GM12878 (cell line): ENCODE data around the gene IL32. TPM values are rescaled to one million over a fixed set of nuclear protein-coding genes. Genes with fewer than 3 reads are reported as not detected.
A peak's percentile ranks its signal among the peaks of the same experiment; 100 is the strongest.

ENCODE experiments used
- ATF7 ChIP-seq: fragments of 450-650 bp; IDR thresholded peaks from 2 replicates; pipeline ENCODE4 v1.6.1; 2016; ENCODE audit warnings: low read depth, mild to moderate bottlenecking
- CHD1 ChIP-seq: IDR thresholded peaks from 2 replicates; pipeline ENCODE4 v1.6.1; 2012; ENCODE audit warnings: low read depth, low read length, improper control_type of control experiment
- EGR1 ChIP-seq, 2 experiments: IDR thresholded peaks; 1 replicate in 1 of 2; 2 replicates in 1 of 2; pipeline ENCODE4 v1.6.1; 2011 to 2012; ENCODE audit warnings: low read depth in 2 of 2, low read length in 2 of 2, borderline replicate concordance in 1 of 2, mild to moderate bottlenecking in 1 of 2, moderate library complexity in 1 of 2
- ETV6 ChIP-seq, 2 experiments: fragments of 450-650 bp in 1 of 2; IDR thresholded peaks in 1 of 2; conservative IDR thresholded peaks in 1 of 2; 2 replicates each; pipeline ENCODE4 v1.6.1; 2014; ENCODE audit warnings: antibody characterized with exemption in 1 of 2, borderline replicate concordance in 1 of 2, low read depth in 1 of 2, mild to moderate bottlenecking in 1 of 2, moderate library complexity in 1 of 2
- IRF4 ChIP-seq: IDR thresholded peaks from 2 replicates; pipeline ENCODE4 v1.6.1; 2011; ENCODE audit warnings: low read depth, low read length
- KAT2A ChIP-seq: conservative IDR thresholded peaks from 2 replicates; pipeline ENCODE4 v1.6.1; 2011; ENCODE audit warnings: low read depth, low read length; ENCODE audit not compliant: control insufficient read depth
- LARP7 ChIP-seq: fragments of 450-650 bp; IDR thresholded peaks from 2 replicates; pipeline ENCODE4 v1.6.1; 2017; ENCODE audit warnings: mild to moderate bottlenecking
- MYC ChIP-seq: IDR thresholded peaks from 2 replicates; pipeline ENCODE4 v1.6.1; 2011; ENCODE audit warnings: mild to moderate bottlenecking, low read length, moderate library complexity, inconsistent platforms; ENCODE audit not compliant: insufficient read depth, insufficient replicate concordance, insufficient read length, severe bottlenecking
- NFIC ChIP-seq: IDR thresholded peaks from 2 replicates; pipeline ENCODE4 v1.6.1; 2012; ENCODE audit warnings: low read depth, mild to moderate bottlenecking, inconsistent platforms, low read length, moderate library complexity
- NFYB ChIP-seq: IDR thresholded peaks from 2 replicates; pipeline ENCODE4 v1.6.1; 2011; ENCODE audit warnings: low read depth, mild to moderate bottlenecking, low read length, improper control_type of control experiment, moderate library complexity; ENCODE audit not compliant: insufficient read depth
- NR2F1 ChIP-seq: fragments of 450-650 bp; conservative IDR thresholded peaks from 2 replicates; pipeline ENCODE4 v1.6.1; 2017; ENCODE audit warnings: mild to moderate bottlenecking
- PAX8 ChIP-seq: fragments of 450-650 bp; IDR thresholded peaks from 2 replicates; pipeline ENCODE4 v1.6.1; 2017; ENCODE audit warnings: mild to moderate bottlenecking, moderate library complexity
- RB1 ChIP-seq: fragments of 450-650 bp; formaldehyde crosslinking; IDR thresholded peaks from 2 replicates; pipeline ENCODE4 v1.6.1; 2017; ENCODE audit warnings: mild to moderate bottlenecking, borderline replicate concordance
- SMAD5 ChIP-seq: IDR thresholded peaks from 2 replicates; pipeline ENCODE4 v1.6.1; 2016; ENCODE audit warnings: antibody characterized with exemption, low read depth
- SRF ChIP-seq, 2 experiments: IDR thresholded peaks; 2 replicates each; pipeline ENCODE4 v1.6.1; 2011; ENCODE audit warnings: low read depth in 2 of 2, low read length in 2 of 2, mild to moderate bottlenecking in 1 of 2, moderate library complexity in 1 of 2
- TCF3 ChIP-seq: IDR thresholded peaks from 2 replicates; pipeline ENCODE4 v1.6.1; 2012; ENCODE audit warnings: low read depth, mild to moderate bottlenecking, low read length, borderline replicate concordance; ENCODE audit not compliant: insufficient read depth
- YY1 ChIP-seq: IDR thresholded peaks from 2 replicates; pipeline ENCODE4 v1.6.1; 2011; ENCODE audit warnings: low read depth, mild to moderate bottlenecking, low read length
- polyA plus RNA-seq, 11 experiments: library from polyadenylated mRNA; depleted of rRNA in 4 of 11; unstranded in 6 of 11; stranded (reverse) in 5 of 11; fragments of >200 nt; fragmentation: Nextera tagmentation in 4 of 11; fragmentation: Illumina TruSeq in 1 of 11; extraction: Ambion mirVana in 4 of 11; extraction: Trizol in 1 of 11; gene quantifications; 1 replicate in 1 of 11; 2 replicates in 10 of 11; pipeline versions ENCODE4 v1.2.1 to v1.2.3, GENCODE V29; 2011 to 2016; ENCODE audit warnings: inconsistent platforms in 2 of 11, missing spikeins in 2 of 11, low read depth in 1 of 11
- total RNA-seq, 4 experiments: library from RNA; depleted of rRNA in 3 of 4; stranded (reverse); fragments of >200 nt in 3 of 4; fragmentation: Illumina TruSeq in 1 of 4; extraction: Trizol in 1 of 4; gene quantifications; 2 replicates each; pipeline versions ENCODE4 v1.2.1 to v1.2.3, GENCODE V29; 2013 to 2021
- TF ChIP-seq, protein P1 (sequence below): IDR thresholded peaks from 2 replicates; pipeline ENCODE4 v1.6.1; 2012; ENCODE audit warnings: low read depth, low read length, improper control_type of control experiment
- TF ChIP-seq, protein P2 (sequence below): fragments of 150-350 bp; IDR thresholded peaks from 2 replicates; pipeline ENCODE4 v1.6.1; 2016; ENCODE audit warnings: low read depth, low read length
- TF ChIP-seq, protein P3 (sequence below): fragments of 450-650 bp; IDR thresholded peaks from 2 replicates; pipeline ENCODE4 v1.6.1; 2016; ENCODE audit warnings: mild to moderate bottlenecking
- TF ChIP-seq, protein P4 (sequence below): fragments of 450-650 bp; IDR thresholded peaks from 2 replicates; pipeline ENCODE4 v1.6.1; 2014; ENCODE audit warnings: mild to moderate bottlenecking
- TF ChIP-seq, protein P5 (sequence below): IDR thresholded peaks from 2 replicates; pipeline ENCODE4 v1.6.1; 2011; ENCODE audit warnings: mild to moderate bottlenecking, low read depth, low read length, moderate library complexity; ENCODE audit not compliant: insufficient replicate concordance

Gene IL32
- total and polyA plus RNA-seq, 10 of the 15 experiments (the other 5 are each of a cell fraction or from before 2014, with no cell fraction given), result 27.0 to 122 (median 55.8) TPM

DNA sequence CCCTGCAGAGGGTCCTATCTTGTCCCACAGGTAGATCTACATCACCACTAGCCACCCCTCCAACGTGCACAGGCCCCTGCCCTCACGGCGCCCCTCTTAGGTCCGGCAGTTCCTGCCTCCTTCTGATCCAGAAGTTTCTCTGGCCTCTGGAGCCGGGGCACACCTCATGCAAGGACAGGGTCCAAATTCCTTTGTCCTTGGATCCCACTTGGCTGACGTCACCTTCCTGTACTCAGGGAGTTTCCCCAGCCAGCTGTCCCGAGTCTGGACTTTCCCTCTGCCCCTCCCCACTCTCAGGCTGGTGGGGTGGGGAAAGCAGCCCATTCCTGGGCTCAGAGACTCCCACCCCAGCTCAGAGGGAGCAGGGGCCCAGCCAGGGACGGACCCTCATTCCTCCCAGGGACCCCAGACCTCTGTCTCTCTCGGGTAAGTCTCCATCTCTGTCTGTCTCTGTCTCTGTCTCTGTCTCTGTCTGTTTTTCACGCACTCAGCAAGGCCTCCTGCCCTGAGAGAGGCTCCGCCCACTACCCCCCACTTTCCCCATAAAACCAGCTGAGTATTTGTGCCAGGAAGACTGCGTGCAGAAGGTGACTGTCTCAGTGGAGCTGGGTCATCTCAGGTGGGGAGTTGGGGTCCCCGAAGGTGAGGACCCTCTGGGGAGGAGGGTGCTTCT lies at the start of gene IL32 (continued):
- 0 out of 2 replicates have a peak, but pooled peaks have one; percentile 38 for TF ChIP-seq NR2F1
- no peak for TF ChIP-seq CHD1
- TF ChIP-seq IRF4, result peak; percentile 47; the same call in 1 of the 2 replicates
- TF ChIP-seq ETV6 (conservative IDR thresholded peaks at IDR 0.05 in 1 of 2, IDR thresholded peaks at IDR 0.05 in 1 of 2; ENCODE audit: borderline replicate concordance in 1 of 2, low read depth in 1 of 2), result no peak
- TF ChIP-seq, protein P1, sequence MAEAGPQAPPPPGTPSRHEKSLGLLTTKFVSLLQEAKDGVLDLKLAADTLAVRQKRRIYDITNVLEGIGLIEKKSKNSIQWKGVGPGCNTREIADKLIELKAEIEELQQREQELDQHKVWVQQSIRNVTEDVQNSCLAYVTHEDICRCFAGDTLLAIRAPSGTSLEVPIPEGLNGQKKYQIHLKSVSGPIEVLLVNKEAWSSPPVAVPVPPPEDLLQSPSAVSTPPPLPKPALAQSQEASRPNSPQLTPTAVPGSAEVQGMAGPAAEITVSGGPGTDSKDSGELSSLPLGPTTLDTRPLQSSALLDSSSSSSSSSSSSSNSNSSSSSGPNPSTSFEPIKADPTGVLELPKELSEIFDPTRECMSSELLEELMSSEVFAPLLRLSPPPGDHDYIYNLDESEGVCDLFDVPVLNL, result no peak
- 0 out of 2 replicates have a peak, but pooled peaks have one; percentile 32 for TF ChIP-seq LARP7
- TF ChIP-seq, protein P2, sequence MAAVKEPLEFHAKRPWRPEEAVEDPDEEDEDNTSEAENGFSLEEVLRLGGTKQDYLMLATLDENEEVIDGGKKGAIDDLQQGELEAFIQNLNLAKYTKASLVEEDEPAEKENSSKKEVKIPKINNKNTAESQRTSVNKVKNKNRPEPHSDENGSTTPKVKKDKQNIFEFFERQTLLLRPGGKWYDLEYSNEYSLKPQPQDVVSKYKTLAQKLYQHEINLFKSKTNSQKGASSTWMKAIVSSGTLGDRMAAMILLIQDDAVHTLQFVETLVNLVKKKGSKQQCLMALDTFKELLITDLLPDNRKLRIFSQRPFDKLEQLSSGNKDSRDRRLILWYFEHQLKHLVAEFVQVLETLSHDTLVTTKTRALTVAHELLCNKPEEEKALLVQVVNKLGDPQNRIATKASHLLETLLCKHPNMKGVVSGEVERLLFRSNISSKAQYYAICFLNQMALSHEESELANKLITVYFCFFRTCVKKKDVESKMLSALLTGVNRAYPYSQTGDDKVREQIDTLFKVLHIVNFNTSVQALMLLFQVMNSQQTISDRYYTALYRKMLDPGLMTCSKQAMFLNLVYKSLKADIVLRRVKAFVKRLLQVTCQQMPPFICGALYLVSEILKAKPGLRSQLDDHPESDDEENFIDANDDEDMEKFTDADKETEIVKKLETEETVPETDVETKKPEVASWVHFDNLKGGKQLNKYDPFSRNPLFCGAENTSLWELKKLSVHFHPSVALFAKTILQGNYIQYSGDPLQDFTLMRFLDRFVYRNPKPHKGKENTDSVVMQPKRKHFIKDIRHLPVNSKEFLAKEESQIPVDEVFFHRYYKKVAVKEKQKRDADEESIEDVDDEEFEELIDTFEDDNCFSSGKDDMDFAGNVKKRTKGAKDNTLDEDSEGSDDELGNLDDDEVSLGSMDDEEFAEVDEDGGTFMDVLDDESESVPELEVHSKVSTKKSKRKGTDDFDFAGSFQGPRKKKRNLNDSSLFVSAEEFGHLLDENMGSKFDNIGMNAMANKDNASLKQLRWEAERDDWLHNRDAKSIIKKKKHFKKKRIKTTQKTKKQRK, result no peak
- TF ChIP-seq KAT2A, result no peak
- TF ChIP-seq, protein P3, sequence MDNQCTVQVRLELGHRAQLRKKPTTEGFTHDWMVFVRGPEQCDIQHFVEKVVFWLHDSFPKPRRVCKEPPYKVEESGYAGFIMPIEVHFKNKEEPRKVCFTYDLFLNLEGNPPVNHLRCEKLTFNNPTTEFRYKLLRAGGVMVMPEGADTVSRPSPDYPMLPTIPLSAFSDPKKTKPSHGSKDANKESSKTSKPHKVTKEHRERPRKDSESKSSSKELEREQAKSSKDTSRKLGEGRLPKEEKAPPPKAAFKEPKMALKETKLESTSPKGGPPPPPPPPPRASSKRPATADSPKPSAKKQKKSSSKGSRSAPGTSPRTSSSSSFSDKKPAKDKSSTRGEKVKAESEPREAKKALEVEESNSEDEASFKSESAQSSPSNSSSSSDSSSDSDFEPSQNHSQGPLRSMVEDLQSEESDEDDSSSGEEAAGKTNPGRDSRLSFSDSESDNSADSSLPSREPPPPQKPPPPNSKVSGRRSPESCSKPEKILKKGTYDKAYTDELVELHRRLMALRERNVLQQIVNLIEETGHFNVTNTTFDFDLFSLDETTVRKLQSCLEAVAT, result no peak
- peak; percentile 13; the same call in 1 of the 2 replicates for TF ChIP-seq TCF3
- no peak for TF ChIP-seq NFIC
- peak; percentile 98 for TF ChIP-seq ATF7
- no peak for TF ChIP-seq MYC
- TF ChIP-seq SMAD5, result no peak
- TF ChIP-seq NFYB, result no peak
- no peak for TF ChIP-seq YY1
- no peak for TF ChIP-seq PAX8
- TF ChIP-seq, protein P4, sequence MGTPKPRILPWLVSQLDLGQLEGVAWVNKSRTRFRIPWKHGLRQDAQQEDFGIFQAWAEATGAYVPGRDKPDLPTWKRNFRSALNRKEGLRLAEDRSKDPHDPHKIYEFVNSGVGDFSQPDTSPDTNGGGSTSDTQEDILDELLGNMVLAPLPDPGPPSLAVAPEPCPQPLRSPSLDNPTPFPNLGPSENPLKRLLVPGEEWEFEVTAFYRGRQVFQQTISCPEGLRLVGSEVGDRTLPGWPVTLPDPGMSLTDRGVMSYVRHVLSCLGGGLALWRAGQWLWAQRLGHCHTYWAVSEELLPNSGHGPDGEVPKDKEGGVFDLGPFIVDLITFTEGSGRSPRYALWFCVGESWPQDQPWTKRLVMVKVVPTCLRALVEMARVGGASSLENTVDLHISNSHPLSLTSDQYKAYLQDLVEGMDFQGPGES, result no peak
- no peak for TF ChIP-seq EGR1 (IDR thresholded peaks at IDR 0.05; ENCODE audit: borderline replicate concordance in 1 of 2, low read depth in 2 of 2, low read length in 2 of 2)
- TF ChIP-seq, protein P5, sequence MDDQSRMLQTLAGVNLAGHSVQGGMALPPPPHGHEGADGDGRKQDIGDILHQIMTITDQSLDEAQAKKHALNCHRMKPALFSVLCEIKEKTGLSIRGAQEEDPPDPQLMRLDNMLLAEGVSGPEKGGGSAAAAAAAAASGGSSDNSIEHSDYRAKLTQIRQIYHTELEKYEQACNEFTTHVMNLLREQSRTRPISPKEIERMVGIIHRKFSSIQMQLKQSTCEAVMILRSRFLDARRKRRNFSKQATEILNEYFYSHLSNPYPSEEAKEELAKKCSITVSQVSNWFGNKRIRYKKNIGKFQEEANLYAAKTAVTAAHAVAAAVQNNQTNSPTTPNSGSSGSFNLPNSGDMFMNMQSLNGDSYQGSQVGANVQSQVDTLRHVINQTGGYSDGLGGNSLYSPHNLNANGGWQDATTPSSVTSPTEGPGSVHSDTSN, result no peak
- no peak for TF ChIP-seq RB1
- TF ChIP-seq SRF (IDR thresholded peaks at IDR 0.05; ENCODE audit: low read depth in 2 of 2, low read length in 2 of 2), result no peak
